Hindlimb muscle (tissue), 1 donor: ENCODE data around the gene GPR119. TPM values are rescaled to one million over a fixed set of nuclear protein-coding genes. Genes with fewer than 3 reads are reported as not detected.
"Not testable (repeated sequence)": the region's sequence is repeated elsewhere in the genome, so short reads cannot be mapped to it uniquely, and the experiment has no call there.

Experiments
- DNase-seq: peaks from one replicate; pipeline ENCODE4 v3.0.0-alpha.2; 2013
- polyA plus RNA-seq: library from polyadenylated mRNA; unstranded; fragments of 120-200 nt; gene quantifications from one replicate; pipeline ENCODE4 v1.2.1, GENCODE V29; 2013; ENCODE audit not compliant: insufficient read length

The GPR119 gene
- not detected for polyA plus RNA-seq

DNA sequence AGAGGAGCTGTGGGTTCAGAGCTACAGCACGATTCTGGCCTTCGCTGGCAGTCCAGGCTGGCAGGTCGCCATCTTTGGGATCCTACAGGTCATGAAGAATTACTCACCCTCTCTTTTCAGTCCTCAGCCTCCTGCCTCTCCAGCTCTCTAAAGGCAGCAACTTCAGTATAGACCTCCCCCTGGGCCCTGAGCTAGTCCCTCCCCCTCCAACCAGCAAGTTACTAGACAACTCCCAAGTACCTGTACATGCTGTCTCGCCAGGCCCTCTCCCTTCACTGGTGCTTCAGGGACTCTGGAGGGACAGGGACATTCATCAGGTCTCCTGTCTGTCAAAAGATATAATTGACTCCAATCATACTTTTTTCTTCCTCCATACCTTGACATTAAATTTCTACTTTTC is at the start of gene GPR119:
Gene GPR119 (minus strand): TSS at position 155 of the 400 bp plus-strand sequence. CDS start 227 bp downstream, outside the sequence.
- DNase-seq, result no peak

DNA sequence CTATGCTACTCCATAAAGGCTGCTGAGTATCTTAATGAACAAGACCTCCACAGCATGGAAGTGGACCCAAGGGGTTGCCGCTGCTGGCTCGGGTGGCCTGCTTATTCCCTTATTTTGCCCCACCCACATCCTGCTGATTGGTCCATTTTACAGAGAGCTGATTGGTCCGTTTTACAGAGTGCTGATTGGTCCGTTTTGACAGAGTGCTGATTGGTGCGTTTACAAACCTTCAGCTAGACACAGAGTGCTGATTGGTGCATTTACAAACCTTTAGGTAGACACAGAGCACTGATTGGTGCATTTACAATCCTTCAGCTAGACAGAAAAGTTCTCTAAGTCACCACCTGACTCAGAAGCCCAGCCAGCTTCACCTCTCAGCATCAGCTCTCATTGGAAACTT is 43.8 kb upstream of the GPR119 start:
- DNase-seq, result not testable (repeated sequence)

DNA sequence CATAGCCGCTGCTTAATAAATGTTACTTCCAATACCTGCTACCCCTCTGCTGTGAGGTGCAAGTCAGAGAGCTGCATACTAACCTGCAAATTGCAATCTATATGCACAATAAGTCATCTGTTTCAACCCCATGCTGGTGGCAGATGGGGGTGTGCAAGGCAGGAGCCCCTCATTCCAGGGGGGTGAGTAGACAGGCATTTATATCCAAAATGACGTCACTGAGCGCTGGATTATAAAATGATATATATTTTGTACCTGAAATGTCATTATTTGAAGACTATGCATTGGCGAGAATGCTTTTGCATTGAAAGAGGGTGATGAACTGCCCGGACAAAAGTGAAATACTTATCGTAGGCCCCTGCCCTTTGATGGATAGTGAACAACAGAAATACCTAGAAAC is 41.1 kb upstream of the GPR119 start:
- no peak for DNase-seq

DNA sequence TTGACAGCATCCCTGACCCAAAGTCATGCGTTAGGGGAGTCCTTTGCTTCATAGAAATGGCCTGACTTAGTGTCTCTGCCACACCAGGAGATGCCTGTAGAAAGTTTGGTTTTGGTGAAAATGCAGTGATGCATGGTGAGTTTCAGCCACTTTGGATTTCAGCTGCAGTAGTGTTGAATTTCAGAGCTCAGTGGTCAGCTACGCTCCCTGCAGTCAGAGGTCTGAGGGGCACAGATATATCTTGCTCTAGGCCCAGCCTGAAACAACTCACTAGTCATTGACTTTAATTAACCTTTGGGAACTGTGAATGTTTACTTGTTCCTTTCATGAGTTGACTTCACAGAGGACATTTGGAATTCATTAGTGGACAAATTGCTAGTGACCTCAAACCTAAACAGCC is 33.8 kb upstream of the GPR119 start:
- no peak for DNase-seq

DNA sequence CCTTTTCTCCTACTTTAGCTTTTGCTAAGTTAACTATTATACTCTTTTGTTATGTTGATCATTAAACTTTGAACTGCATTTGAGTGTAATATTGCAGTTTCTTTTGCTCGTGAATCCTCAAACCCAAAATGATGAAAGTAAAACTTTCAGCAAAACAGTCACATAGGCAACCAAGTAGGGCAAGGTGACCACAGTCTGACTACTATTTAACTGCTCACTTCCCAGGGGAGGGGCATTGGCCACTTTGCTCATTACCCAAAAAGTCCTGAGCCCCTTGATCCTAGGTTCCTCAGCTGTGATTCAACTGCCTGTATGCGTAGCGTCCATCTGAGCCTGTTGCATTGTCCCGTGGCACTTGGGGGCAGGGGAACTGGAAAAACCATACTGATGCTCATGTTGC is 33.3 kb upstream of the GPR119 start:
- no peak for DNase-seq

DNA sequence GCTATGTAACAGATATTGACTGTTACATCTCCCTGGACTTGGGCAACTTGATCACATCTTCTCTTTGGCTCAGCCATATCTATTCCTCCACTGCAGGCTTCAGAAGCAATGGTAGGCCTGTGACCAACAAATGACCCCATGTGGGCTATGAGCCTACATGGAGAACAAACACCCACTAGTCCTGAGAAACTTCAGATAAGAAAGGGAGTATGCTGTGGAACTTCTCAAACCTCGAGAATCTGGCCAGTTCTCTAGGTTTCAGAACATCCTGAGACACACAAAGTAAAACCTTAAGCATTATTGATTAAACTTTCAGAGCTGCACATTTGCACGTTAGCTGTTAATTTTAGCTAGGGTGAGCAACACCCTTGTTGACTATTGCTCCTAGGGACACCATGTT is 32.6 kb upstream of the GPR119 start:
- DNase-seq, result no peak

DNA sequence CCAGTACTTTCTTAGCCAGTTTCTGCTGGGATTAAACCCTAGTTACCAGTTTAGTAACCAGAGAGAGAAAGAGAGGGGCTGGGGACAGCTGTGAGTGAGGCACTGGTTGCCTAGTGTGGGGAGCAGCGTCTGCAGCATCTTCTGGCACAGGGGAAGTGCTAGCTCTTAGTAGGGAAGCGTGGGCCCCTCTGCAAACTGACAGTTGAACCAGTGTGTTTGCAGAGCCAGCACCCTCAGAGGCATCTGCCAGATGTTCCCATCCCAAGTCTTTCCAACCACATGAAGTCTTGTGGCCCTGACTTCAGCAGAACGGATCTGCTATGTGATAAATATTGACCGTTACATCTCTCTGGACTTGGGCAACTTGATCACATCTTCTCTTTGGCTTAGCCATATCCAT is 31.3 kb upstream of the GPR119 start:
- DNase-seq, result no peak

DNA sequence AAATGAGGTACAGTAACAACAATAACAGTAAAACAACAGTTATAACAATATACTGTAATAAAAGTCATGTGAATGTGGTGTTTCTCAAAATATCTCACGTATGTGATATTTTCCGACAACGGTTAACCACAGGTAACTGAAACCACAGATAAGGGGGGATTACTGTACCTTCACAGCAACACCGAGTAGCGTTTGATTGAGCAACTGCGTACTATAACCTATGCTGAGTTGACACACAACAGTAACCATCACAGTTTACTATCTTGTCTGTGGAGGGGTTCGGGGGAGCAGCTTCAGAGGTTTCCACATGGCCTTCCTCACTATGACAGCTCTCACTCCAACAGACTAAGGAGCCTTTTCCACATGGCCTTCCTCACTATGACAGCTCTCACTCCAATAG is 29.7 kb upstream of the GPR119 start:
- DNase-seq, result no peak

DNA sequence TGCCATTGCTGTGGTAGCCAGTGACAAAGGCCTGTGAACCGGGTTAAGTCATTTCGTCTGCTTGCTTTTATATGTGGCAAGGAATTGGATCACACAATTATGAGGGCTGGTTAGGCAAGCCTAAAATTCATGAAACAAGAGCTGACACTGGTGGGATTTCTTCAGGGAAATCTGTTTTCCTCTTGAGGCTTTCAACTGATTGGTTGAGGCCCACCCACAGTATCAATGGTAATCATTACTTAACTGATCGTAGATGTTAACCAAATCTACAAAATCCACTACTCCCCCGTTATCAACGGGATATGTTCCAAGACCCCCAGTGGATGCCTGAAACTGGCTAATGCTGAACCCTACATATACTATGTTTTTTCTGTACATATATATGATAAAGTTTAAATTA is 29.3 kb upstream of the GPR119 start:
- DNase-seq, result no peak

DNA sequence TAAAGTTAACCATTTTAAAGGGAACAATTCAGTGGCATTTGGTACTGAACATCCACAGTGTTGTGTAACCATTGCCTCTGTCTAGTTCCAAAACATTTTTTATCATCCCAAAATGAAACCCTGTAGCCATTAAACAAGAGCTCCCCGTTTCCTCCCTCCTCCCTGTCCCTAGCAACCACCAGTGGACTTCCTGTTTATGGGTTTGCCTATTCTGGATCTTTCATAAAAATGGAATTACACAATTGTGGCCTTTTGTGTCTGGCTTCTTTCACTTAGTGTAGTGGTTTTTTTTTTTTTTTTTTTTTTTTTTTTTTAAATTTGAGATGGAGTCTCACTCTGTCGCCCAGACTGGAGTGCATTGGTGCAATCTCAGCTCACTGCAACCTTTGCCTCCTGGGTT is 27.9 kb upstream of the GPR119 start:
- no peak for DNase-seq

DNA sequence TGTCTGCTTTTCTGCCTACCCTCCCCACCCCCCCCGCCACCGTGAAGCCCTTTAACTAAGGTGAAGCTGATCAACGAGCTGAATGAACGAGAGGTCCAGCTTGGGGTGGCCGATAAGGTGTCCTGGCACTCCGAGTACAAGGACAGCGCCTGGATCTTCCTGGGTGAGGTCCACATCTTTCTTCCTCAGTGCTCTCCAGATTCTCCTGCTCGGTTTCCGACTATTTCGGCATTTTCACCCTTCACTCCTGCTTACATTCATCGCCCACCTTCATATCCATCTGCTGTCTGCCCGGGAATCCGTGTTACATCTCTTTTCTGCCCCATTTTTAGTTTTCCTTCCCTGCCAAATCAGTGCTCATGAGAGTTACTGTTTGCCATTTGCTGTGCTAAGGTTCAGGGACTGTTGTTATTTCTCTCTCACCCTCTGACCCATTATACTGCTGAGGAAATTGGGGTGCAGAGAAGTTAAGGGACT is 16.8 kb upstream of the GPR119 start:
- DNase-seq, result no peak

DNA sequence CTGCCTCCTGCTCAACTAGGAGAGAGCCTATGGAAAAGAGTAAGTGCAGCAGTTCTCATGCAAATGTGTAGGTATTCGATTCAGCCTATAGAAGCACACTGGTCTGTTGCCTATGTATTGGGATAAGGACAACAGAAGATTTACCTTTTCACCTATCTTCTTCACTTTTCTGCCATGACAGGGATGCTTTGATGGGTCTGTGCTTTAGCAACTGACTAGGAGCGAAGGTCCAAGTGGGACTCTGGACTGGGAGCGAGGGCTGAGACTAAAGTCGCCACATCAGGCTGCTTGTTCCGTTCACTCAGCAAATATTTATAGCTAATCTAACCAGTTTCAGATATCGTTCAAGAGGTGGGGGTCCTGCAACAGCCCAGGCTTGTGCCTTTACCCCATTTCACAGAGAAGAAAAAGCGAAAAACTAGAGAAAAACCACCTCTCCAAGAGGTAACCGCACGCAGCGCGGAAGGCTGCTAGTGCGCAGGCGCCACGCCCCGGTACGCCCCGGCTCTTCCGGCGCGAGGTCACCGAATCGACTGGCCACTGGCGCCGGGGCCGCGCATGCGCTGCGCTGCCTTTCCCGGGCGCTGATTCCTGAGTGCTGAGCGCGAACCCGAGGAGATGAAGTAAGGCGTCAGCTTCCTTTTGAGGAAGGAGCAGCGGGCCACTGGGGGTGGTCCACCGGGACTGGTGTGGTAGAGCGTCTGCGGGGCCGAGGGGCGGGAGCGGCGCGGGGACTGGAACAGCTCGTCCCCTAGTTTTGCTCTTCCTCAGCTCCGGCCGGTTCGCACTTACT is 16.1 kb upstream of the GPR119 start, which contains the start of gene RBMX2:
Gene RBMX2 (plus strand): TSS at position 573 of the 793 bp plus-strand sequence. CDS start 46 bp downstream, at position 619.
- peak; percentile 84 for DNase-seq

DNA sequence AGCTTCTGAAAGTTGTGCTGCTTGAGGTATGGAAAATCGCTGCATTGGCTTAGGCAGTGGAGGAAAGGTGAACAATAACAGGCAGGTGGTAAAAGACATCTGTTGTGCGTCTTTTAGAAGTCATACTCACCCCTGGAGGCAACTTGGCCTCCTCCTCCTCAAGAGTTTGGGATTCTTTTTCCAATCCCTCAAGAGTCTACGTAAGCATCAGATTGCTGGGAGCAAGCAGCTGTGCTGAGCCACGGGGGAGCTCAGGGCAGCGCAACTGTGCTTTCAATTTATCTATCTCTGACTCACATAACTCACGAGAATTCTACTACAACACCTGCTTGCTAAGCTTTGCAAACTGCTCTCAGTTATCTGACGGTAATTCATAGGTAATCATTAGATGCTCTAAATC is 9.9 kb upstream of the GPR119 start:
- DNase-seq, result no peak

DNA sequence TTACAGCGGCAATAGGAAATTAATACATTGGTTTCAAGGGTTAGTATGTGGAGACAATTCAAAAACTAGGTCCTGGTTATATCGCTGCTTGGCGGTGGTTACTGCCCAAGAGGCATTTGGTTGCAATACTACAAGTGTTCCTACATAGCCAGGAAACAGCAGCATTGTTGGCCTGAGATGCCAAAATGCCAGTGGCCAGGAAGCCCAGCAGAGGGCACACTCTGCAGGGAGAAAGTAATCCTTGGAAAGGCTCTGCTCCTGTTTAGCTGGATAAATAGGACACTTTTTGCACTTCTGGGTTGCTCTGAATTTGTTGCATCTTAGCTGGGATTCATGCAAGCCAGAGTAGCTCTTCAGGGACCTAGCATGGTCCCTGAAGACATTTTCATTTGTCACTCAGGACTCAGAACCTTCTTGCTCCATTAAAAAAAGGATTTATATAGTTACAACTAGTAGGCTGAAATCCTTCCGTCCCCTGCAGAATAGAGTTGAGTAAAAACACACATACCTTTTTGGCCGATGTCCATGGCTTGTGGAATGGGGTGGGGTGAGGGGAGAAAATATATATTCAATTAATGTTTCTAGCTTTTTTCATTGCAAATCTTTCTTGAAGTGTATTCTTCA is 8.1 kb upstream of the GPR119 start:
- DNase-seq, result no peak

DNA sequence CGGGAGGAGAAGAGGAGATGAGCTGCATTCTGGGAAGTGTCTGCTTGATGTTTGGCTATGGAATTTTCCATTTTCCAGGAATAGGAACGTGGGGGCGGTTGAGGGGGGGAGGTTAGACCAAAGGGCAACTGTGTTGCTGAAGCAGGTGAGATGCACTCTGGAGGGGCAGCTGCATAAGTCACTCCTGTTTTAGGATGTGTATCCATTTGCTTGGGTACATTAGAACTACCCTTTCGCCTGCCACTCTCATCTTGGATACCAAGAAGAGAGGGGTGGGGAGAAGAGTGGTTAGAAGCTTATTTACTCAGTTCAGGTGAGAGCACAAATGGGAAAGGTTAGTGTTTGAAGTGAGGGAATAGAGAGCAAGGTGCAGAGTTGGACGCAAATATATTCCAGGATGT is 934 bp upstream of the GPR119 start:
- no peak for DNase-seq

DNA sequence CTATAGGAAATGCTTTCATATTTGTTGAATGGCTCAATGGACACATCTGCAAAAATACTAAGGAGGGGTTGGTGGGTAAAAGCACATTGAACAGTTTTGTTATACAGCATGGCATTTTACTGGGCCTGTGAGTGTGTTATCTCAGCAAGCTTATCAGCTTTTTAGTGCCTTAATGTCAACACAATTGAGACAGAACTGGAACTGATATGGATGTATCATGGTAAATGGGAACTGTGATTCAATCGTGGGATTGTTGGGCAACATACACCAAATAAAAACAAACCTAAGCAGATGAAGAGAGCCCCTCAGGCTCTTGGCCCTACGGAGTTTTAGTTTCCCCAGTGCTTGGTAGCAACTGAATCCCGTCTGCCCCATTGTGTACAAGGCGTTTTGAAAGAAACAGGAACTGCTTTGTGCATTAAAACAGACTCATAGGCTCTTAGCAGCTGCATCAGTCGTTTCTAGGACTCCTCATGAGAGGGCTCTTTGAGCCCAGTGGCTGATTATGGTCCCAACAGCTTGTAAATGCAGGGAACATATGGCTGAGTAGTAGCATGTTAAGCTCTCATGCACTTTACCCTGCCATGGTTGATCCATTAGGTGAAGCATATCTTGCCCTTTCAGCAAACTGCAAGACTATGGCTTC is 7.3 kb downstream of the GPR119 start:
- no peak for DNase-seq

DNA sequence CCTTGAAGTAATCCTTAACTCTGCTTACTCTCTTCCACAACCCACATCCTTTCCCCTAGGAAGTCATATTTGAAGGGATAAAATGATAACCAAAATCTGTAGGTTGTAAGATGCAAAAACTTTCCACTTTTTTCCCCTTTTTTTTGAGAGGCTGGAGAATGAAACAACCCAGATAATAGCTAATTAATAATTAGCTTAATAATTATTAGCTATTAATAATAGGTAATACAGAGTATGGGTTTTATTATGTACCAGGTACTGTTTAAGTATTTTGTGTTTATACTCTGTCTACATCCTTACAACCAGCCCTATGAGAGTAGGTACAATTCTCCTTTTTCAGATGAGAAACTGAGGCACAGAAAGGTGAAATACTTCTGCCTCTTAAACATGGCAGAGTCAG is 9.4 kb downstream of the GPR119 start:
- no peak for DNase-seq

DNA sequence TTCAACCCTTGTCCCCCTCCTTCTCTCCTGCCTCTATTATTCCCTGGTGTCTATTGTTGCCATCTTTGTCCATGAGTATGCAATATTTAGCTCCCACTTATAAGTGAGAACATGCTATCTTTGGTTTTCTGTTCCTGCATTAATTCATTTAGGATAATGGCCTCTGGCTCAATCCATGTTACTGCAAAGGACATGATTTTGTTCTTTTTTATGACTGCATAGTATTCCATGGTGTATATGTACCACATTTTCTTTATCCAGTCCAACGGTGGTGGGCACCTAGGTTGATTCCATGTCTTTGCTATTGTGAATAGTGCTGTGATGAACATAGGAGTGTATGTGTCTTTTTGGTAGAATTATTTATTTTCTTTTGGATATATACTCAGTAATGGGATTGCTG is 33.4 kb downstream of the GPR119 start:
- DNase-seq, result not testable (repeated sequence)

DNA sequence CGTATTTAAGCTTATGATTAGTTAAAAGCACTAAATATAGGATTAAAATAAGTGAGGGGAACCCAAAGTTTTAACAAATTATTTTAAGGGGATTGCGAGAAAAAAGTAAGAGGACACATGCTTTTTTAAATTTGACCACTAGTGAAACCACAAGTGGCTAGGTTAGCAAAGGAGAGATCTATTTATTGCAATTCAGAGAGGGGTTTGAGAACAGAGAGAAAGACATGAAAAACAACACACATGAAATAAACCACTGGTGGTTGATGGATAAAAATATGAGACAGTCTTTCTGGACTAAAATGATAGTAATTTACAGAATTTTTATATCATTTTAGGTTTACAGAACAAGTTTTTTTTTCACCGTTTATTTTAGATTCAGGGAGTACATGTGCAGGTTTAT is 33.9 kb downstream of the GPR119 start:
- no peak for DNase-seq

DNA sequence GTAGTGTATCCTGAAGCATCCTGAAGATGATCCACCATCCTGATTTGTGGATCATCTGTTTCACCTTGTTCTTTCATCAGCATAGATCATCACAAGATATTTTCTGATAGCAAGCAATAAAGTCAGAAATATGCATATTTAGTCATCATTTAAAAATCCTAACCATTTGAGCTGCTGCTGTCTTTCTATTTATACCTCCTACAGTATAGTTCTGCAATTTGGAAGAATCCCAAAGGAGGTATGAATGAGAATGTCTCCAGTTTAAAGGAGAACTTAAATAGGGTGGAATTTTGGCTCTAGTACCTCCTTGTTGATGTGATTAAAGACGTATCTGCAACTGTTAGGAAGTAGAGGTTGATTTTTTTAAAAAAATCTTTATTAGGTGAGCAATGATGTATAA is 38.2 kb downstream of the GPR119 start:
- DNase-seq, result no peak

DNA sequence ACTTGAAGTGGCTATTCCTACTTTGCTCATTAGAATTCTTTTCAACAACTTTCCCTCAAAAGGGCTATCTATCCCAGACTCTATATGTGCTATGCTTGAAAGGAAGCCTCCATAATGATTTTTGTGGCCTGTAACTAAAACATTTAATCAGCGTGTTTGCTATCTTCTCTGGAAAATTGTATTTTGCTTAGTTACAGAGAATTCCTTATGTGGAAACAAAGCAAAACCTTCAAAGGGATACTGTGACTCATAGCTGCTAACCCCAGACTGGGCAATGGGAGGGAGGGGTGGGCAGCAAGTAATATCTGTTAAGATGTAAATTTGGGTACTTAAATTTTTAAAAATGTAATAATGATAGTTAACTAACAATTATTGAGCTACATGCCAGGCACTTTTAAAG is 42.1 kb downstream of the GPR119 start:
- no peak for DNase-seq

DNA sequence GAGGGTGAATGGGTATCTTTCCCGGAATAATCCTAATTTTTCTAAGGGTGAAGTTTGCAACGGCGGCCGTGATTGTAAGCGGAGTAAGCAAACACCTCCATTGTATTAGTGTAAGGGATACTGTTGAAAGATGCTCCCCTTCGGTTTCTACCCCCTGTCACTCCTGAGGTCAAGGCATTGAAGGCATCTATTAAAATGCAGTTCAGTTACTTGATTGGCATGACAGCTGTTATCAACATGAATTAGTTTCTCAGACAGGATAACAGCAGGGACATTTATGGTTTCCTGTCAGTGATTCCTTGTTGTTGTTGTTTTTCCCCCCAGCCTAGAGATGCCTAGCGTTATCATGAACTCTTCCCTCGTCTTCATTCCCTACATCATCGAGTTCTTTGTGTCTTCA is 45.2 kb downstream of the GPR119 start:
- DNase-seq, result no peak

DNA sequence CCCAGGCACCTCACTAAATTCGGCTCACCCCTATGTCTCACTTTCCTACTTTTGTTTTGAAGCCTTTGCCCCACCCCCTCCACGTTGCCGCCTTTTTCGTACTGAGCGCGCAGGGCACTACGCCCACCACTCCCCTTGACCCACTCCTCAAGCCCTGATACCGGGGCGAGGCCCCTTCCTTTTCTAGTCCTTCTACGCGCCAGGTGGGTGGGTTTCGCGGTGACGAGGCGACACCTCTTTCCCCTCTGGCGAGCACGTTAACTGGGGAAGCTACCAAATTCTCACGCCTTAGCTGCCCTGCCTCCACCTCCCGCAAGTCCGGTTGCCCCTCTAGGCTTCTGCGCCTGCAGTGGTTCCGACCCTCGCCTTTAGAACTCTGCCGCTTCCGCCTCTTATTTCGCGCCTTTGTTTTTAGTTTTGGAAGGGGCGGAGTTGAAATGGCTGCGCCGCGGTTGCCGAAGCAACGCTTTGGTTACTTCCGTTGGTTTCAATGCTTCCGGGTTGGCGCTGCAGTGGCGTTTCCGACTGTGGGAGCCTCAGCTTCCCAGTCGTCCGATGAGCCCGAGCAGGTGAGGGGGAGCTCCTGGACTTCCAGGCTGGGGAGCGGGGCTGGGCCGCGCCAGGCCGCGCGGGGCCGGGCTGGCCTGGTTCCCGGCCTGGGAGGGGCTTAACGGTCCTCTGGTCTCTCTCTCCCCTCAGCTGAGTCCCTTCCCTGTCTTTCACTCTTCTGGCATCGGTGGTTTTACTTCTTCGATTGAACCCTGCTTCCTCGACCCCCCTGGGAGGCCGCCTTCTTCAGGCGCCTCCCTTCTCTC is 45.9 kb downstream of the GPR119 start, which contains the start of gene SLC25A14:
Gene SLC25A14 (plus strand): TSS at position 512 of the 815 bp plus-strand sequence. CDS start 360 bp downstream, outside the sequence.
- peak; percentile 80 for DNase-seq
